ENCODE measurements around the gene P2RY2.

Gene P2RY2

GRCh38 chr11:73245461-73245860 is 27.4 kb downstream of the P2RY2 start:
- Histone ChIP-seq H3K79me2 (ENCODE audit: insufficient read depth, low read length) (no peaks in the 10 kb centered on the region), H3K27ac (ENCODE audit: low read depth, low read length) (no peak overlapping the region), H2AFZ (ENCODE audit: low read depth, low read length, severe bottlenecking) (no peak overlapping the region), H3K4me2 (ENCODE audit: low read depth, low read length, poor library complexity, severe bottlenecking) (no peak overlapping the region), H4K20me1 (ENCODE audit: low read depth, low read length) (no peaks in the 10 kb centered on the region), H3K9me2 (replicated peaks; ENCODE audit: insufficient read depth, low read length) (no peaks in the 10 kb centered on the region), H3K9me3 (ENCODE audit: insufficient read depth, low read length) (no peaks in the 10 kb centered on the region), H3K27me3 (ENCODE audit: low read length) (no peaks in the 10 kb centered on the region), H3K36me3 (ENCODE audit: low read length) (no peaks in the 10 kb centered on the region), H3F3A (ENCODE audit: insufficient read depth) (no peaks in the 10 kb centered on the region), H3K4me3 (ENCODE audit: insufficient read depth, low read length, poor library complexity, severe bottlenecking) (no peak overlapping the region), H3K9ac (ENCODE audit: low read length) (no peak overlapping the region)
- TF ChIP-seq EZH2phosphoT487 (conservative IDR thresholded peaks at IDR 0.05; ENCODE audit: low read length) (no peak), CTCF (IDR thresholded peaks at IDR 0.05; ENCODE audit: insufficient read depth, low read length, poor library complexity, severe bottlenecking) (no peak)

- Histone ChIP-seq H3K79me2 (ENCODE audit: insufficient read depth, low read length) (no peaks in the 10 kb centered on the region), H3K36me3 (ENCODE audit: low read length) (no peaks in the 10 kb centered on the region), H3K9me3 (ENCODE audit: insufficient read depth, low read length) (no peaks in the 10 kb centered on the region), H3K27me3 (ENCODE audit: low read length) (no peaks in the 10 kb centered on the region), H3K9ac (ENCODE audit: low read length) (no peak overlapping the region), H4K20me1 (ENCODE audit: low read depth, low read length) (no peaks in the 10 kb centered on the region), H3K4me3 (ENCODE audit: insufficient read depth, low read length, poor library complexity, severe bottlenecking) (no peak overlapping the region), H2AFZ (ENCODE audit: low read depth, low read length, severe bottlenecking) (no peak overlapping the region), H3K4me2 (ENCODE audit: low read depth, low read length, poor library complexity, severe bottlenecking) (no peak overlapping the region), H3K9me2 (replicated peaks; ENCODE audit: insufficient read depth, low read length) (no peaks in the 10 kb centered on the region), H3K27ac (ENCODE audit: low read depth, low read length) (no peak overlapping the region), H3F3A (ENCODE audit: insufficient read depth) (no peaks in the 10 kb centered on the region)
- no peak for TF ChIP-seq CTCF (IDR thresholded peaks at IDR 0.05; ENCODE audit: insufficient read depth, low read length, poor library complexity, severe bottlenecking)
- TF ChIP-seq EZH2phosphoT487 (conservative IDR thresholded peaks at IDR 0.05; ENCODE audit: low read length): no peak
These were observed 28.2 kb downstream of the P2RY2 start for GRCh38 chr11:73246303-73246702.

- Histone ChIP-seq H3K9me3 (ENCODE audit: insufficient read depth, low read length) (no peaks in the 10 kb centered on the region), H3K9me2 (replicated peaks; ENCODE audit: insufficient read depth, low read length) (no peaks in the 10 kb centered on the region), H3K4me2 (ENCODE audit: low read depth, low read length, poor library complexity, severe bottlenecking) (no peak overlapping the region), H3K9ac (ENCODE audit: low read length) (no peak overlapping the region), H3F3A (ENCODE audit: insufficient read depth) (peaks cover 4% of the 10 kb centered on the region; the same call in 1 of the 2 replicates), H4K20me1 (ENCODE audit: low read depth, low read length) (no peaks in the 10 kb centered on the region), H3K36me3 (ENCODE audit: low read length) (no peaks in the 10 kb centered on the region), H3K79me2 (ENCODE audit: insufficient read depth, low read length) (no peaks in the 10 kb centered on the region), H2AFZ (ENCODE audit: low read depth, low read length, severe bottlenecking) (no peak overlapping the region), H3K27ac (ENCODE audit: low read depth, low read length) (no peak overlapping the region), H3K27me3 (ENCODE audit: low read length) (no peaks in the 10 kb centered on the region), H3K4me3 (ENCODE audit: insufficient read depth, low read length, poor library complexity, severe bottlenecking) (no peak overlapping the region)
- TF ChIP-seq CTCF (IDR thresholded peaks at IDR 0.05; ENCODE audit: insufficient read depth, low read length, poor library complexity, severe bottlenecking) (no peak), EZH2phosphoT487 (conservative IDR thresholded peaks at IDR 0.05; ENCODE audit: low read length) (no peak)
These were observed 30.6 kb downstream of the P2RY2 start for GRCh38 chr11:73248526-73249185.

Data from SU-DHL-6 (cell line).